ENCODE data around the gene APPL2. TPM values are rescaled to one million over a fixed set of nuclear protein-coding genes. Genes with fewer than 3 reads are reported as not detected.

APPL2 gene, protein sequence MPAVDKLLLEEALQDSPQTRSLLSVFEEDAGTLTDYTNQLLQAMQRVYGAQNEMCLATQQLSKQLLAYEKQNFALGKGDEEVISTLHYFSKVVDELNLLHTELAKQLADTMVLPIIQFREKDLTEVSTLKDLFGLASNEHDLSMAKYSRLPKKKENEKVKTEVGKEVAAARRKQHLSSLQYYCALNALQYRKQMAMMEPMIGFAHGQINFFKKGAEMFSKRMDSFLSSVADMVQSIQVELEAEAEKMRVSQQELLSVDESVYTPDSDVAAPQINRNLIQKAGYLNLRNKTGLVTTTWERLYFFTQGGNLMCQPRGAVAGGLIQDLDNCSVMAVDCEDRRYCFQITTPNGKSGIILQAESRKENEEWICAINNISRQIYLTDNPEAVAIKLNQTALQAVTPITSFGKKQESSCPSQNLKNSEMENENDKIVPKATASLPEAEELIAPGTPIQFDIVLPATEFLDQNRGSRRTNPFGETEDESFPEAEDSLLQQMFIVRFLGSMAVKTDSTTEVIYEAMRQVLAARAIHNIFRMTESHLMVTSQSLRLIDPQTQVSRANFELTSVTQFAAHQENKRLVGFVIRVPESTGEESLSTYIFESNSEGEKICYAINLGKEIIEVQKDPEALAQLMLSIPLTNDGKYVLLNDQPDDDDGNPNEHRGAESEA
- total RNA-seq (2022; extraction: Qiagen RNA extraction) = 20.1 to 33.3 TPM (median 23.7 TPM) in 5 replicates

DNA sequence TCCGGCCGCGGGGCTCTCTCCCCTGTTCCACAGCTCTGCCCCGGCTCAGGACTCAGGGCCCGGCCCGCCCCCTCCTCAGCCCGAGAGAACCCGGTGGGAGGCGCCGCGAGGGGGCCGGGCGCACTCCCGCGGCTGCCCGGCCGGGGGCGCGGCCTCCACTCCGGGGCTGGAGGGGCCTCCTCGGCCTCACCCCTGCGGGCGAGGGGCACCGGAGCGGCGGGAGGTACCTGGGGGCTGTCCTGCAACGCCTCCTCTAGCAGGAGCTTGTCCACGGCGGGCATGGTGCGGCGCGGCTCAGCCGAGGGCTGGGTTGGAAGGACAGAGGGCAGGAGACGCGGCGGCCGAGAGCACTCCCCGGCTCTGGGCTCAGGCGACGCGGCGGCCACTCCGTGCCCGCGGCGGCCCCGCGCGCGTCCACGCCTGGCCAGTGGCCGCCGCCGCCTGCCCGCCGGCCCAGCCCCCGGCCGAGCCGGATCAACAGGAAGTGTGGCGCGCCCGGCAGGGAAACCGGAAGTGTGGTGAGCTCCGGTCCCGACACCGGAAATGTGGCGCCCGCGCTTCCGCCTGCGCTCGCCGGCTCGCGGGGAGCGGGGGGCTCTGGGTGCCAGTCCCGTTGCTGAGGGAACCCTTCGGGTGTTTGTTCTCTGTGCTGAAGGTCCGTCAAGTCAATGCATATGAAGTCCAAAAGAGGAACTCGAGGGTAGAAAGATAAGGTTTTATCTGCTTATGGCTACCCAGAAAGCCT lies at the start of gene APPL2:
TSS of gene APPL2 (minus strand) at position 443 of the 745 bp plus-strand sequence. CDS start at position 281, 162 bp downstream.

Other genes starting within 250 kb of the APPL2 start
- 24.7 to 35.2 TPM (median 33.8 TPM) in 5 replicates for gene NOPCHAP1, start 249.9 kb downstream of the APPL2 start, total RNA-seq (2022; extraction: Qiagen RNA extraction)
- gene ALDH1L2, start 151.7 kb downstream of the APPL2 start, total RNA-seq (2022; extraction: Qiagen RNA extraction) = 2.5 to 4.0 TPM (median 3.5 TPM) in 5 replicates
- 21.3 to 28.2 TPM (median 23.3 TPM) in 5 replicates for gene WASHC4, start 128.4 kb downstream of the APPL2 start, total RNA-seq (2022; extraction: Qiagen RNA extraction)
- 116 to 135 TPM (median 122 TPM) in 5 replicates for gene C12orf75, start 94.5 kb upstream of the APPL2 start, total RNA-seq (2022; extraction: Qiagen RNA extraction)

Data from A549 treated with AZD2906 at 1 μM for 4 hours (cell line).